CD4-positive, alpha-beta T cell treated with Interleukin-21 for 1 hour (primary cell): ENCODE measurements around the gene ABCG5.

Experiments used
- DNase-seq: peaks from one replicate; pipeline ENCODE4 v3.0.0-alpha.2; 2020

ABCG5 gene

GRCh38 chr2:43803113-43803512, 35.5 kb downstream of the ABCG5 start:
- DNase-seq, result no peak

- no peak for DNase-seq
These were observed 36.5 kb downstream of the ABCG5 start for GRCh38 chr2:43802135-43802534.

- no peak for DNase-seq
These were observed 37.7 kb downstream of the ABCG5 start for GRCh38 chr2:43800894-43801293.

- DNase-seq, result no peak
These were observed 40.3 kb downstream of the ABCG5 start for GRCh38 chr2:43798300-43798699.

- DNase-seq, result no peak
These were observed 42.4 kb downstream of the ABCG5 start for GRCh38 chr2:43796206-43796605.

GRCh38 chr2:43794956-43795355, 43.7 kb downstream of the ABCG5 start:
- DNase-seq, result no peak

GRCh38 chr2:43792653-43793052, 46.0 kb downstream of the ABCG5 start:
- DNase-seq, result no peak

GRCh38 chr2:43791035-43791765, 47.4 kb downstream of the ABCG5 start:
- DNase-seq, result no peak

- no peak for DNase-seq
These were observed 48.5 kb downstream of the ABCG5 start for GRCh38 chr2:43790147-43790546.

GRCh38 chr2:43788646-43789045, 50.0 kb downstream of the ABCG5 start:
- no peak for DNase-seq

GRCh38 chr2:43787895-43788294, 50.7 kb downstream of the ABCG5 start:
- no peak for DNase-seq

- DNase-seq, result no peak
These were observed 60.4 kb downstream of the ABCG5 start for GRCh38 chr2:43778233-43778632.

GRCh38 chr2:43777306-43777926, 61.2 kb downstream of the ABCG5 start:
- DNase-seq, result no peak

GRCh38 chr2:43776324-43776723, 62.3 kb downstream of the ABCG5 start:
- DNase-seq, result no peak

GRCh38 chr2:43774617-43775016, 64.0 kb downstream of the ABCG5 start:
- no peak for DNase-seq

GRCh38 chr2:43773876-43774613, 64.6 kb downstream of the ABCG5 start, which contains the start of gene DYNC2LI1:
Gene DYNC2LI1 (plus strand): TSS chr2:43774039. CDS start chr2:43774139, 100 bp downstream.
- DNase-seq, result peak; percentile 81

GRCh38 chr2:43766006-43766405, 72.6 kb downstream of the ABCG5 start:
- no peak for DNase-seq

- no peak for DNase-seq
These were observed 74.4 kb downstream of the ABCG5 start for GRCh38 chr2:43764086-43764705.

- no peak for DNase-seq
These were observed 75.5 kb downstream of the ABCG5 start for GRCh38 chr2:43763091-43763490.
